CD14-positive monocyte (primary cell): Measurements from ENCODE around the gene GRIA3. TPM values are rescaled to one million over a fixed set of nuclear protein-coding genes. Genes with fewer than 3 reads are reported as not detected.

Experiments
- DNase-seq, 3 donors: peaks; one replicate each; pipeline ENCODE4 v3.0.0-alpha.2; 2011 to 2022
- H2AFZ ChIP-seq: 2 replicates; pipeline ENCODE4 v1.6.0; 2012; ENCODE audit warnings: mild to moderate bottlenecking, low read depth, low read length, inconsistent platforms; ENCODE audit not compliant: insufficient read depth, poor library complexity, severe bottlenecking
- H3K27ac ChIP-seq, 2 donors: 1 replicate in 1 of 2; 2 replicates in 1 of 2; pipeline ENCODE4 v1.5.1; 2012 to 2013; ENCODE audit warnings: low read length in 2 of 2, control low read depth in 1 of 2, inconsistent platforms in 1 of 2, low read depth in 1 of 2, mild to moderate bottlenecking in 1 of 2
- H3K27me3 ChIP-seq, 2 donors: one replicate each; pipeline versions ENCODE4 v1.6.0 to v1.6.1; 2011 to 2013; ENCODE audit warnings: low read length in 2 of 2; ENCODE audit not compliant: control insufficient read depth in 2 of 2, insufficient read depth in 2 of 2
- H3K36me3 ChIP-seq, 2 donors: replicated peaks in 1 of 2; 1 replicate in 1 of 2; 2 replicates in 1 of 2; pipeline versions ENCODE4 v1.5.1 to v1.6.1; 2012 to 2013; ENCODE audit warnings: low read length in 2 of 2, control low read depth in 1 of 2, inconsistent platforms in 1 of 2, mild to moderate bottlenecking in 1 of 2; ENCODE audit not compliant: insufficient read depth in 2 of 2, control insufficient read depth in 1 of 2
- H3K4me1 ChIP-seq, 2 donors: 1 replicate in 1 of 2; 2 replicates in 1 of 2; pipeline versions ENCODE4 v1.5.1 to v1.6.1; 2012 to 2013; ENCODE audit warnings: low read length in 2 of 2, control low read depth in 1 of 2, inconsistent platforms in 1 of 2, mild to moderate bottlenecking in 1 of 2, moderate library complexity in 1 of 2; ENCODE audit not compliant: insufficient read depth in 2 of 2, control insufficient read depth in 1 of 2
- H3K4me2 ChIP-seq: replicated peaks from 2 replicates; pipeline ENCODE3; 2012; ENCODE audit warnings: low read length, moderate library complexity, mild to moderate bottlenecking; ENCODE audit not compliant: poor library complexity, severe bottlenecking; ENCODE audit errors: extremely low read depth
- H3K4me3 ChIP-seq, 3 experiments: fragments of 200-600 bp in 1 of 3; sonication (generic) in 1 of 3; replicated peaks in 1 of 3; 1 replicate in 2 of 3; 2 replicates in 1 of 3; pipeline ENCODE4 v1.5.1; 2011 to 2013; ENCODE audit warnings: low read length in 3 of 3, mild to moderate bottlenecking in 3 of 3, control low read depth in 2 of 3, low read depth in 2 of 3, inconsistent platforms in 1 of 3, moderate library complexity in 1 of 3
- H3K79me2 ChIP-seq: 2 replicates; pipeline ENCODE4 v1.6.0; 2012; ENCODE audit warnings: mild to moderate bottlenecking, control low read depth, inconsistent platforms, low read length, moderate library complexity; ENCODE audit not compliant: insufficient read depth
- H3K9ac ChIP-seq: 2 replicates; pipeline ENCODE4 v1.6.0; 2017; ENCODE audit warnings: low read length, mild to moderate bottlenecking; ENCODE audit not compliant: insufficient read depth, poor library complexity, severe bottlenecking
- H3K9me3 ChIP-seq, 2 donors: replicated peaks in 1 of 2; 1 replicate in 1 of 2; 2 replicates in 1 of 2; pipeline versions ENCODE4 v1.5.1 to v1.6.1; 2012 to 2013; ENCODE audit warnings: low read length in 2 of 2, control low read depth in 1 of 2; ENCODE audit not compliant: control insufficient read depth in 1 of 2, insufficient read depth in 1 of 2
- H4K20me1 ChIP-seq: 2 replicates; pipeline ENCODE4 v1.6.0; 2012; ENCODE audit warnings: mild to moderate bottlenecking, low read length, control low read depth, moderate library complexity; ENCODE audit not compliant: insufficient read depth
- H3K27ac Mint-ChIP-seq, 7 donors: one replicate each; pipeline ENCODE4 v1.8.0; 2020; ENCODE audit warnings: mild to moderate bottlenecking in 7 of 7, mixed read lengths in 7 of 7, moderate library complexity in 6 of 7, inconsistent platforms in 2 of 7
- H3K27me3 Mint-ChIP-seq, 3 donors: one replicate each; pipeline ENCODE4 v1.8.0; 2021 to 2022; ENCODE audit warnings: low read depth in 3 of 3, mild to moderate bottlenecking in 3 of 3, mixed read lengths in 3 of 3, moderate library complexity in 3 of 3, inconsistent platforms in 1 of 3
- H3K36me3 Mint-ChIP-seq, 2 donors: one replicate each; pipeline ENCODE4 v1.8.0; 2020; ENCODE audit warnings: mixed read lengths in 2 of 2, inconsistent platforms in 1 of 2, mild to moderate bottlenecking in 1 of 2
- H3K4me1 Mint-ChIP-seq: one replicate; pipeline ENCODE4 v1.8.0; 2020; ENCODE audit warnings: mild to moderate bottlenecking, mixed read lengths
- H3K4me3 Mint-ChIP-seq, 2 donors: one replicate each; pipeline ENCODE4 v1.8.0; 2020; ENCODE audit warnings: mild to moderate bottlenecking in 2 of 2, mixed read lengths in 2 of 2, moderate library complexity in 1 of 2
- H3K9me3 Mint-ChIP-seq, 7 donors: one replicate each; pipeline ENCODE4 v1.8.0; 2020 to 2022; ENCODE audit warnings: mixed read lengths in 7 of 7, mild to moderate bottlenecking in 6 of 7, moderate library complexity in 6 of 7, inconsistent platforms in 2 of 7
- WGBS: methylation state at CpG from one replicate; pipeline ENCODE4 v1.1.5; 2013; ENCODE audit warnings: missing lambda C conversion rate; ENCODE audit not compliant: insufficient coverage; 5-methylcytosine and 5-hydroxymethylcytosine counted together
- intact Hi-C, 2 donors: fragments of 100-400 bp; cut with micrococcal nuclease; formaldehyde crosslinking; loops; one replicate each; pipeline versions ENCODE4 v1.15.0 to v1.15.1; 2023
- polyA plus RNA-seq, 3 donors: library from polyadenylated mRNA; depleted of rRNA in 1 of 3; unstranded in 2 of 3; stranded (reverse) in 1 of 3; fragments of 300-500 nt in 2 of 3; fragments of >200 nt in 1 of 3; fragmentation: Illumina TruSeq in 2 of 3; gene quantifications; 1 replicate in 2 of 3; 2 replicates in 1 of 3; pipeline ENCODE4 v1.2.3, GENCODE V29; 2012 to 2021
- TF ChIP-seq, protein P1 (sequence below): fragments of 200-600 bp; IDR thresholded peaks from one replicate; pipeline ENCODE4 v1.8.0; 2022; ENCODE audit warnings: antibody characterized with exemption, mild to moderate bottlenecking

The GRIA3 gene
- polyA plus RNA-seq, 3 donors: not detected

DNA sequence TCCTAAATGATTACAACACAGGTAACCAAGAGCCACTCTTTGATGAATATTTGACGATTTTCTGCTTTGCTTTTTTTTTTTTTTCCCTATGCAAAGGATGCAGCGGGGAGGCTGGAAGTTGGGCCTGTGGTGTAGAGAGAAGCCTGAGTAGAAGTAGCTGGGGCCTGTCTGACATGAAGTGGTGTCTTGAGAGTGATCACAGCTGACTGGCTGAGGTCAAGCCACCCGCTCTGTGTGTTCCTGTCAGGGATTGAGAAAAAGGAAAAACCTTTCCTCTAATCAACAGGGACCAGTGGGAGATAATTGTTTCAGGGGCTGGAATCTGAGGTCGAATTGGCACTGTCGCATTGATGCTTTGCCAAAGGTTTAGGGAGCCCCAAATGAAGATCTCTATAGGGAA, 258.7 kb downstream of the GRIA3 start:
- H3K27me3 ChIP-seq: no peaks in the 10 kb centered on the region
- TF ChIP-seq, protein P1, sequence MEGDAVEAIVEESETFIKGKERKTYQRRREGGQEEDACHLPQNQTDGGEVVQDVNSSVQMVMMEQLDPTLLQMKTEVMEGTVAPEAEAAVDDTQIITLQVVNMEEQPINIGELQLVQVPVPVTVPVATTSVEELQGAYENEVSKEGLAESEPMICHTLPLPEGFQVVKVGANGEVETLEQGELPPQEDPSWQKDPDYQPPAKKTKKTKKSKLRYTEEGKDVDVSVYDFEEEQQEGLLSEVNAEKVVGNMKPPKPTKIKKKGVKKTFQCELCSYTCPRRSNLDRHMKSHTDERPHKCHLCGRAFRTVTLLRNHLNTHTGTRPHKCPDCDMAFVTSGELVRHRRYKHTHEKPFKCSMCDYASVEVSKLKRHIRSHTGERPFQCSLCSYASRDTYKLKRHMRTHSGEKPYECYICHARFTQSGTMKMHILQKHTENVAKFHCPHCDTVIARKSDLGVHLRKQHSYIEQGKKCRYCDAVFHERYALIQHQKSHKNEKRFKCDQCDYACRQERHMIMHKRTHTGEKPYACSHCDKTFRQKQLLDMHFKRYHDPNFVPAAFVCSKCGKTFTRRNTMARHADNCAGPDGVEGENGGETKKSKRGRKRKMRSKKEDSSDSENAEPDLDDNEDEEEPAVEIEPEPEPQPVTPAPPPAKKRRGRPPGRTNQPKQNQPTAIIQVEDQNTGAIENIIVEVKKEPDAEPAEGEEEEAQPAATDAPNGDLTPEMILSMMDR: no peak
- no peak overlapping the region for H3K4me3 ChIP-seq
- no peak for DNase-seq
- H3K9me3 ChIP-seq: no peaks in the 10 kb centered on the region
- intact Hi-C loops: no loop called here
- no CpG with 5 or more reads among the region's 5 CpGs for WGBS
- H3K36me3 Mint-ChIP-seq: no peaks in the 10 kb centered on the region
- no peak overlapping the region for H3K9ac ChIP-seq
- no peak overlapping the region for H3K4me3 Mint-ChIP-seq
- peaks cover 0 to 3% (median 1%) of the 10 kb centered on the region in 7 donors for H3K9me3 Mint-ChIP-seq
- H3K27me3 Mint-ChIP-seq: peaks cover 0 to 4% (median 2%) of the 10 kb centered on the region in 3 donors
- no peaks in the 10 kb centered on the region for H3K79me2 ChIP-seq
- H3K4me1 ChIP-seq: no peaks in the 10 kb centered on the region
- H2AFZ ChIP-seq: no peak overlapping the region
- no peak overlapping the region for H3K27ac Mint-ChIP-seq
- no peaks in the 10 kb centered on the region for H3K36me3 ChIP-seq
- no peak overlapping the region for H3K4me2 ChIP-seq
- H3K4me1 Mint-ChIP-seq: no peaks in the 10 kb centered on the region
- H3K27ac ChIP-seq: no peak overlapping the region
- no peaks in the 10 kb centered on the region for H4K20me1 ChIP-seq

DNA sequence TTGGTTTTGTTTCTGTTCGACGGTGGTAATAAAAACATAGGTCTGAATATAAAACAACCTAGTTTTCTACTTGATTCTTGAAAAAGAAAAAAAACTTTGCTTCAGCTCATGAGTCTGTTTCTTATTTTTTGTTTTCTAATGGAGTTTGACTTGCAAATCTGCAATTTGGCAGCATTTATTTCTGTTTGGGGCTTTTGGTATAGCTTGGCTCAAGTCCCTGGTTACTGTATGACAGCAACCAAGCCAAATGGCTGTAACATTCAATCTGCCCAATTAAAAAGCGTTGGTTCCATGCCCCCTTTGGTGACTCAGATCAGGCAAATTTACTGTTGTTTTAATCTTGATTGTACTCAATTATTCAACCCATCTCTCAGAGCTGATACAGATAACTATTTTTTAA, 263.4 kb downstream of the GRIA3 start:
- H3K9me3 Mint-ChIP-seq: peaks cover 0 to 2% (median 0%) of the 10 kb centered on the region in 7 donors
- no peaks in the 10 kb centered on the region for H3K79me2 ChIP-seq
- H4K20me1 ChIP-seq: no peaks in the 10 kb centered on the region
- no peak overlapping the region for H3K4me3 Mint-ChIP-seq
- H3K4me1 ChIP-seq: no peaks in the 10 kb centered on the region
- no peaks in the 10 kb centered on the region for H3K9me3 ChIP-seq
- H3K4me1 Mint-ChIP-seq: no peaks in the 10 kb centered on the region
- H3K36me3 ChIP-seq: no peaks in the 10 kb centered on the region
- intact Hi-C loops: no loop called here
- no peaks in the 10 kb centered on the region for H3K27me3 ChIP-seq
- H3K9ac ChIP-seq: no peak overlapping the region
- no peak overlapping the region for H3K27ac Mint-ChIP-seq
- no peak overlapping the region for H3K4me2 ChIP-seq
- TF ChIP-seq, protein P1: no peak
- H3K27ac ChIP-seq: no peak overlapping the region
- no peak overlapping the region for H2AFZ ChIP-seq
- no peak for DNase-seq
- H3K36me3 Mint-ChIP-seq: no peaks in the 10 kb centered on the region
- H3K27me3 Mint-ChIP-seq: no peaks in the 10 kb centered on the region
- H3K4me3 ChIP-seq: no peak overlapping the region
- no CpG with 5 or more reads among the region's 3 CpGs for WGBS
